K562 (cell line): ENCODE data around the gene MAGI2. TPM values are rescaled to one million over a fixed set of nuclear protein-coding genes. Genes with fewer than 3 reads are reported as not detected.

Experiments used
- COPS2 ChIP-seq: fragments of 450-650 bp; conservative IDR thresholded peaks from 2 replicates; pipeline ENCODE4 v1.6.1; 2016; ENCODE audit warnings: mild to moderate bottlenecking, moderate library complexity
- CTBP1 ChIP-seq: fragments of 450-650 bp; IDR thresholded peaks from 2 replicates; pipeline ENCODE4 v1.6.1; 2016; ENCODE audit warnings: borderline replicate concordance
- EWSR1 ChIP-seq: fragments of 450-650 bp; IDR thresholded peaks from 2 replicates; pipeline ENCODE4 v1.6.1; 2018; ENCODE audit warnings: borderline replicate concordance, mild to moderate bottlenecking, low read depth, moderate library complexity; ENCODE audit not compliant: partially characterized antibody
- NR3C1 ChIP-seq: sonication (generic); formaldehyde crosslinking; IDR thresholded peaks from 2 replicates; pipeline ENCODE4 v1.8.1; 2022; ENCODE audit warnings: missing genetic modification reagents
- PHB ChIP-seq: fragments of 250-450 bp; sonication (Bioruptor Pico); IDR thresholded peaks from 2 replicates; pipeline ENCODE4 v1.5.0; 2021
- RNF2 ChIP-seq: sonication (generic); IDR thresholded peaks from 2 replicates; pipeline ENCODE4 v1.6.1; 2016
- WHSC1 ChIP-seq: IDR thresholded peaks from one replicate; pipeline ENCODE4 v1.6.1; 2012; ENCODE audit warnings: low read length, control low read depth, inconsistent platforms
- ZNF12 ChIP-seq: sonication (generic); formaldehyde crosslinking; IDR thresholded peaks from 2 replicates; pipeline ENCODE4 v1.4.0; 2020; ENCODE audit warnings: mild to moderate bottlenecking, missing genetic modification reagents
- polyA plus RNA-seq, 8 experiments: library from polyadenylated mRNA; depleted of rRNA in 4 of 8; stranded (reverse) in 5 of 8; unstranded in 3 of 8; fragments of >200 nt; fragmentation: Nextera tagmentation in 2 of 8; fragmentation: Illumina TruSeq in 1 of 8; extraction: Ambion mirVana in 2 of 8; extraction: Trizol in 1 of 8; gene quantifications; 2 replicates each; pipeline versions ENCODE4 v1.2.1 to v1.2.3, GENCODE V29; 2011 to 2014; ENCODE audit warnings: inconsistent platforms in 1 of 8, missing spikeins in 1 of 8
- total RNA-seq, 7 experiments: library from RNA; depleted of rRNA in 6 of 7; stranded (reverse); fragments of >200 nt in 6 of 7; fragmentation: Illumina TruSeq in 2 of 7; extraction: Trizol in 2 of 7; gene quantifications; 2 replicates each; pipeline versions ENCODE4 v1.2.1 to v1.2.3, GENCODE V29; 2011 to 2021; ENCODE audit warnings: low replicate concordance in 1 of 7
- TF ChIP-seq, protein P1 (sequence below): fragments of 250-450 bp; sonication (Bioruptor Pico); IDR thresholded peaks from 2 replicates; pipeline ENCODE4 v1.5.0; 2021
- TF ChIP-seq, protein P2 (sequence below): sonication (generic); formaldehyde crosslinking; IDR thresholded peaks from 2 replicates; pipeline ENCODE4 v1.8.0; 2022; ENCODE audit warnings: mild to moderate bottlenecking, missing genetic modification reagents, borderline replicate concordance
- TF ChIP-seq, protein P3 (sequence below): fragments of 450-650 bp; IDR thresholded peaks from 2 replicates; pipeline ENCODE4 v1.6.1; 2016; ENCODE audit warnings: low read depth

Gene MAGI2
- total and polyA plus RNA-seq, 9 of the 15 experiments (the other 6 are each of a cell fraction or from before 2014, with no cell fraction given) = 0.27 to 1.4 (median 0.70) TPM

DNA sequence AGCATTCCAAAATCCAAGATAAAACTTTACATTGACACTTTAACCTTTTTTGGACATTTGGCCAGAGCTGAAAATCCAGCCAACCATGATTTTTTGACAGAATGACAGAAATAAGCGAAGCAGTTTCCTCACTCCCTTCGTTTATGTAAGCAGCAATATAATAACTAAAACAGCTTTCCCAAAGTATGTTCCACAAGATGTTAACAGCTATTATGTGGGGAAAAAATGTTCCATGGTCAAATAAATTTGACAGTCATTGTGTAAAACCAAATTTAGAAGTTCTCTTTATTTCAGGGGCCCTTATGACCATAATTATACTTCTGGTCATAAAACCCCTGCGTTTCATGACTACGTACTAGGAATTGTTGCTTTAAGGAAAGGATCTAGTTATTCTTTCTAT is 416.5 kb downstream of the MAGI2 start (continued):
- TF ChIP-seq, protein P1, sequence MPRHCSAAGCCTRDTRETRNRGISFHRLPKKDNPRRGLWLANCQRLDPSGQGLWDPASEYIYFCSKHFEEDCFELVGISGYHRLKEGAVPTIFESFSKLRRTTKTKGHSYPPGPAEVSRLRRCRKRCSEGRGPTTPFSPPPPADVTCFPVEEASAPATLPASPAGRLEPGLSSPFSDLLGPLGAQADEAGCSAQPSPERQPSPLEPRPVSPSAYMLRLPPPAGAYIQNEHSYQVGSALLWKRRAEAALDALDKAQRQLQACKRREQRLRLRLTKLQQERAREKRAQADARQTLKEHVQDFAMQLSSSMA (CRISPR knock-in tag) = no peak
- TF ChIP-seq PHB (CRISPR knock-in tag) = no peak
- TF ChIP-seq WHSC1 = no peak
- TF ChIP-seq ZNF12 (CRISPR knock-in tag) = no peak
- TF ChIP-seq EWSR1 = no peak
- no peak for TF ChIP-seq COPS2
- TF ChIP-seq, protein P2, sequence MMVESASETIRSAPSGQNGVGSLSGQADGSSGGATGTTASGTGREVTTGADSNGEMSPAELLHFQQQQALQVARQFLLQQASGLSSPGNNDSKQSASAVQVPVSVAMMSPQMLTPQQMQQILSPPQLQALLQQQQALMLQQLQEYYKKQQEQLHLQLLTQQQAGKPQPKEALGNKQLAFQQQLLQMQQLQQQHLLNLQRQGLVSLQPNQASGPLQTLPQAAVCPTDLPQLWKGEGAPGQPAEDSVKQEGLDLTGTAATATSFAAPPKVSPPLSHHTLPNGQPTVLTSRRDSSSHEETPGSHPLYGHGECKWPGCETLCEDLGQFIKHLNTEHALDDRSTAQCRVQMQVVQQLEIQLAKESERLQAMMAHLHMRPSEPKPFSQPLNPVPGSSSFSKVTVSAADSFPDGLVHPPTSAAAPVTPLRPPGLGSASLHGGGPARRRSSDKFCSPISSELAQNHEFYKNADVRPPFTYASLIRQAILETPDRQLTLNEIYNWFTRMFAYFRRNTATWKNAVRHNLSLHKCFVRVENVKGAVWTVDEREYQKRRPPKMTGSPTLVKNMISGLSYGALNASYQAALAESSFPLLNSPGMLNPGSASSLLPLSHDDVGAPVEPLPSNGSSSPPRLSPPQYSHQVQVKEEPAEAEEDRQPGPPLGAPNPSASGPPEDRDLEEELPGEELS (CRISPR knock-in tag) = no peak
- TF ChIP-seq, protein P3, sequence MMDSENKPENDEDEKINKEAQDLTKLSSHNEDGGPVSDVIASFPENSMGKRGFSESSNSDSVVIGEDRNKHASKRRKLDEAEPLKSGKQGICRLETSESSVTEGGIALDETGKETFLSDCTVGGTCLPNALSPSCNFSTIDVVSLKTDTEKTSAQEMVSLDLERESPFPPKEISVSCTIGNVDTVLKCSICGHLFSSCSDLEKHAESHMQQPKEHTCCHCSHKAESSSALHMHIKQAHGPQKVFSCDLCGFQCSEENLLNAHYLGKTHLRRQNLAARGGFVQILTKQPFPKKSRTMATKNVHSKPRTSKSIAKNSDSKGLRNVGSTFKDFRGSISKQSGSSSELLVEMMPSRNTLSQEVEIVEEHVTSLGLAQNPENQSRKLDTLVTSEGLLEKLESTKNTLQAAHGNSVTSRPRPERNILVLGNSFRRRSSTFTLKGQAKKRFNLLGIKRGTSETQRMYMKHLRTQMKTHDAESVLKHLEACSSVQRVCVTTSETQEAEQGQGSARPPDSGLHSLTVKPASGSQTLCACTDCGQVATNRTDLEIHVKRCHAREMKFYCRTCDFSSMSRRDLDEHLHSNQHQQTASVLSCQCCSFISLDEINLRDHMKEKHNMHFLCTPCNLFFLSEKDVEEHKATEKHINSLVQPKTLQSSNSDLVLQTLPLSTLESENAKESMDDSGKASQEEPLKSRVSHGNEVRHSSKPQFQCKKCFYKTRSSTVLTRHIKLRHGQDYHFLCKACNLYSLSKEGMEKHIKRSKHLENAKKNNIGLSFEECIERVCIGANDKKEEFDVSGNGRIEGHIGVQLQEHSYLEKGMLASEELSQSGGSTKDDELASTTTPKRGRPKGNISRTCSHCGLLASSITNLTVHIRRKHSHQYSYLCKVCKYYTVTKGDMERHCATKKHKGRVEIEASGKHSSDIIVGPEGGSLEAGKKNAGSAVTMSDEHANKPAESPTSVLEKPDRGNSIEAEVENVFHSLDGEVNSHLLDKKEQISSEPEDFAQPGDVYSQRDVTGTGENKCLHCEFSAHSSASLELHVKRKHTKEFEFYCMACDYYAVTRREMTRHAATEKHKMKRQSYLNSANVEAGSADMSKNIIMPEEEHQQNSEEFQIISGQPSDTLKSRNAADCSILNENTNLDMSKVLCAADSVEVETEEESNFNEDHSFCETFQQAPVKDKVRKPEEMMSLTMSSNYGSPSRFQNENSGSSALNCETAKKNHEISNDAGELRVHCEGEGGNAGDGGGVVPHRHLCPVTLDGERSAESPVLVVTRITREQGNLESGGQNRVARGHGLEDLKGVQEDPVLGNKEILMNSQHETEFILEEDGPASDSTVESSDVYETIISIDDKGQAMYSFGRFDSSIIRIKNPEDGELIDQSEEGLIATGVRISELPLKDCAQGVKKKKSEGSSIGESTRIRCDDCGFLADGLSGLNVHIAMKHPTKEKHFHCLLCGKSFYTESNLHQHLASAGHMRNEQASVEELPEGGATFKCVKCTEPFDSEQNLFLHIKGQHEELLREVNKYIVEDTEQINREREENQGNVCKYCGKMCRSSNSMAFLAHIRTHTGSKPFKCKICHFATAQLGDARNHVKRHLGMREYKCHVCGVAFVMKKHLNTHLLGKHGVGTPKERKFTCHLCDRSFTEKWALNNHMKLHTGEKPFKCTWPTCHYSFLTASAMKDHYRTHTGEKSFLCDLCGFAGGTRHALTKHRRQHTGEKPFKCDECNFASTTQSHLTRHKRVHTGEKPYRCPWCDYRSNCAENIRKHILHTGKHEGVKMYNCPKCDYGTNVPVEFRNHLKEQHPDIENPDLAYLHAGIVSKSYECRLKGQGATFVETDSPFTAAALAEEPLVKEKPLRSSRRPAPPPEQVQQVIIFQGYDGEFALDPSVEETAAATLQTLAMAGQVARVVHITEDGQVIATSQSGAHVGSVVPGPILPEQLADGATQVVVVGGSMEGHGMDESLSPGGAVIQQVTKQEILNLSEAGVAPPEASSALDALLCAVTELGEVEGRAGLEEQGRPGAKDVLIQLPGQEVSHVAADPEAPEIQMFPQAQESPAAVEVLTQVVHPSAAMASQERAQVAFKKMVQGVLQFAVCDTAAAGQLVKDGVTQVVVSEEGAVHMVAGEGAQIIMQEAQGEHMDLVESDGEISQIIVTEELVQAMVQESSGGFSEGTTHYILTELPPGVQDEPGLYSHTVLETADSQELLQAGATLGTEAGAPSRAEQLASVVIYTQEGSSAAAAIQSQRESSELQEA = no peak
- TF ChIP-seq NR3C1 (CRISPR knock-in tag) = no peak
- no peak for TF ChIP-seq CTBP1
- no peak for TF ChIP-seq RNF2
